PC-3 (cell line): ENCODE data around the gene PUS10.

ENCODE experiments used
- EZH2 ChIP-seq: fragments of 300-600 bp; sonication (generic); IDR thresholded peaks from one replicate; pipeline ENCODE4 v1.6.1; 2017; ENCODE audit warnings: antibody characterized with exemption, mild to moderate bottlenecking, low read length; ENCODE audit not compliant: unreplicated experiment
- EZH2phosphoT487 ChIP-seq: fragments of 300-600 bp; sonication (generic); IDR thresholded peaks from 2 replicates; pipeline ENCODE4 v1.6.1; 2018; ENCODE audit warnings: mild to moderate bottlenecking, antibody characterized with exemption, low read length, borderline replicate concordance
- TF ChIP-seq, protein P1 (sequence below): fragments of 300-600 bp; sonication (generic); conservative IDR thresholded peaks from 2 replicates; pipeline ENCODE4 v1.5.1; 2017; ENCODE audit warnings: antibody characterized with exemption, low read depth, mild to moderate bottlenecking, low read length

GRCh38 chr2:60994131-60994530, 23.9 kb downstream of the PUS10 start:
- TF ChIP-seq EZH2 (no peak), EZH2phosphoT487 (no peak)
- TF ChIP-seq, protein P1, sequence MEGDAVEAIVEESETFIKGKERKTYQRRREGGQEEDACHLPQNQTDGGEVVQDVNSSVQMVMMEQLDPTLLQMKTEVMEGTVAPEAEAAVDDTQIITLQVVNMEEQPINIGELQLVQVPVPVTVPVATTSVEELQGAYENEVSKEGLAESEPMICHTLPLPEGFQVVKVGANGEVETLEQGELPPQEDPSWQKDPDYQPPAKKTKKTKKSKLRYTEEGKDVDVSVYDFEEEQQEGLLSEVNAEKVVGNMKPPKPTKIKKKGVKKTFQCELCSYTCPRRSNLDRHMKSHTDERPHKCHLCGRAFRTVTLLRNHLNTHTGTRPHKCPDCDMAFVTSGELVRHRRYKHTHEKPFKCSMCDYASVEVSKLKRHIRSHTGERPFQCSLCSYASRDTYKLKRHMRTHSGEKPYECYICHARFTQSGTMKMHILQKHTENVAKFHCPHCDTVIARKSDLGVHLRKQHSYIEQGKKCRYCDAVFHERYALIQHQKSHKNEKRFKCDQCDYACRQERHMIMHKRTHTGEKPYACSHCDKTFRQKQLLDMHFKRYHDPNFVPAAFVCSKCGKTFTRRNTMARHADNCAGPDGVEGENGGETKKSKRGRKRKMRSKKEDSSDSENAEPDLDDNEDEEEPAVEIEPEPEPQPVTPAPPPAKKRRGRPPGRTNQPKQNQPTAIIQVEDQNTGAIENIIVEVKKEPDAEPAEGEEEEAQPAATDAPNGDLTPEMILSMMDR: no peak
